Activated CD4-positive, alpha-beta T cell treated with anti-CD3 and anti-CD28 coated beads, Interleukin-2, amount 10 ng/mL, durations not matched to agents 7 days and 5 days (primary cell): ENCODE measurements around the gene PLET1. TPM values are rescaled to one million over a fixed set of nuclear protein-coding genes. Genes with fewer than 3 reads are reported as not detected.
A peak's percentile ranks its signal among the peaks of the same experiment; 100 is the strongest.
"Not testable (repeated sequence)": the region's sequence is repeated elsewhere in the genome, so short reads cannot be mapped to it uniquely, and the experiment has no call there.

Source experiments
- CTCF ChIA-PET: fragments of 350-600 bp; sonication (Branson Sonifier 250); formaldehyde crosslinking; loops from one replicate; lab custom pipeline; 2021; ENCODE audit warnings: antibody characterized with exemption; lab: Charles Lee
- POLR2A ChIA-PET: fragments of 350-600 bp; sonication (Branson Sonifier 250); formaldehyde crosslinking; loops from one replicate; lab custom pipeline; 2021; ENCODE audit warnings: antibody characterized with exemption; lab: Charles Lee
- DNase-seq: peaks from one replicate; pipeline ENCODE4 v3.0.0-alpha.2; 2020
- H3K27ac Mint-ChIP-seq: one replicate; pipeline ENCODE4 v1.8.0; 2021; ENCODE audit warnings: mild to moderate bottlenecking, moderate library complexity, mixed read lengths
- H3K27me3 Mint-ChIP-seq: one replicate; pipeline ENCODE4 v1.8.0; 2021; ENCODE audit warnings: mixed read lengths
- H3K36me3 Mint-ChIP-seq: one replicate; pipeline ENCODE4 v1.8.0; 2021; ENCODE audit warnings: low read depth, mixed read lengths
- H3K4me1 Mint-ChIP-seq: one replicate; pipeline ENCODE4 v1.8.0; 2021; ENCODE audit warnings: mixed read lengths
- H3K4me3 Mint-ChIP-seq: one replicate; pipeline ENCODE4 v1.8.0; 2021; ENCODE audit warnings: mild to moderate bottlenecking, moderate library complexity, mixed read lengths
- H3K9me3 Mint-ChIP-seq: one replicate; pipeline ENCODE4 v1.8.0; 2021; ENCODE audit warnings: mixed read lengths
- total RNA-seq, 2 experiments: library from RNA; stranded (reverse); gene quantifications; one replicate each; pipeline ENCODE4 v1.2.3, GENCODE V29; 2021

Gene PLET1
- total RNA-seq, 2 experiments from 2014 or later = not detected

DNA sequence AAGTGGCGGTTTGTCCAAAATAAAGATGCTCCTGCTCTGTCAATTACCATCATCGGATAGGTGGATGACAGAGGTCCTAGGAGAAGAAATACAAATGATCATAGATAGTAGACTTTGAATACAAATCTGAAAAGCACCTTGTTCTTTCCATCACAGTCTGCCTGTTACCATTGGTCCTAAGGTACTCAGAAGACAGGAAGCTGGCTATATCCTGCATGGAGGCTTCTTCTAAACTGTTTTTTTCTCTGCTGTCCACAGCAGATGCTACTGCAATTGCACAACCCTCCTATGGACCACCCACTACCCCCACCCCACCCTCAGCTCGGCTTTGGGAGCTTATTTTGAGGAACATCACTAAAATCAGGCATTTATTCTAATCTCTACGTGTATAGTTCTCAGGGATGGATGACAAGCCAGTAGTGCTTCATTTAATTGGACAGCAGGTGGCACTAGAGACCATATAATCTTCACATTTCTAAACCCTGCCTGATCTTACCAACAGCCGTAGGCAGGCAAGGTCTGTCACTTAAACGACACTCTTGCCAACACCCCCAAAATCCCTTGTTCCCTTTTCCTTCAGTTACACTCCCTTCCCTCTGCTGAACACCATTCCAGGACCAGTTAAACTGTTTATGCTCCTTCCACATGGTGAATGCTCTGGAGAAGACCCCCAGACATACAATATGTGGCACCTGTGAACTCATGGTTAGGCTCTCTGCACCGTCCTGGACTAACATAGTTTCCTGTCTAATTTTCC, 41.0 kb downstream of the PLET1 start:
- Mint-ChIP-seq H3K27ac (peak overlapping the region; percentile 41), H3K4me3 (no peak overlapping the region), H3K4me1 (peaks cover 7% of the 10 kb centered on the region), H3K27me3 (peaks cover 9% of the 10 kb centered on the region), H3K36me3 (no peaks in the 10 kb centered on the region), H3K9me3 (no peaks in the 10 kb centered on the region)
- peak; percentile 67 for DNase-seq
- ChIA-PET CTCF (interaction anchor here (0.6 to 2.0 kb wide), 5 partner anchors 32 to 1070 kb away, joined by 3 to 21 read pairs (median 3); no protein-coding TSS in a partner anchor), POLR2A (no interaction called here)

DNA sequence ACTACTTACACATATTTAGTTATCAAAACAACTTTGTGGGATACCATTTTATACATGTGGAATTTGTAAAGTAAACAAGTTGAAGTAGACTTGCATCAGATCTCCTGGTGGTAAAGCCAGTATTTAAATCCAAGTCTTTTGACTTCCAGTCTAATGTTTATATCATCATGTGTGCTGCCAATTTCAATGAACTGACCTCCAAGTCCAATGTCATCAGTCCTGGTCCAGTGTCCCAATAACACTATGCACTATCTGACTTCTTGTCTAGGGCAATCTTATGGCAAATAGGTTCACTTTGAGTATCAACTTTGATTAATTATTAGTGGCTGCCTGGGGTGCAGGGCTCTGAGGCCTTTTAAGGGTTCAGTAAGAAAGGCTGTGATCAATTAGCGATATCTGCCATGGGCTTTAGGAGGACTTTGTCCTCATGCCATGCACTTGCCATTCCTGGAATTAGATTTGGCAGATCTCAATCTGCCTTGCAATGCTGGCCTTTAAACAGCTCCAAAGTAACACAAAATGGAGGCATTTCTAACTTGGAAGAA, 44.0 kb downstream of the PLET1 start:
- ChIA-PET POLR2A (no interaction called here), CTCF (interaction anchor here (0.7 kb wide), 1 partner anchor 530 kb away, joined by 4 read pairs; no protein-coding TSS in a partner anchor)
- Mint-ChIP-seq H3K36me3 (no peaks in the 10 kb centered on the region), H3K4me1 (peaks cover 11% of the 10 kb centered on the region), H3K27ac (no peak overlapping the region), H3K4me3 (no peak overlapping the region), H3K27me3 (peaks cover 2% of the 10 kb centered on the region), H3K9me3 (no peaks in the 10 kb centered on the region)
- DNase-seq = no peak

DNA sequence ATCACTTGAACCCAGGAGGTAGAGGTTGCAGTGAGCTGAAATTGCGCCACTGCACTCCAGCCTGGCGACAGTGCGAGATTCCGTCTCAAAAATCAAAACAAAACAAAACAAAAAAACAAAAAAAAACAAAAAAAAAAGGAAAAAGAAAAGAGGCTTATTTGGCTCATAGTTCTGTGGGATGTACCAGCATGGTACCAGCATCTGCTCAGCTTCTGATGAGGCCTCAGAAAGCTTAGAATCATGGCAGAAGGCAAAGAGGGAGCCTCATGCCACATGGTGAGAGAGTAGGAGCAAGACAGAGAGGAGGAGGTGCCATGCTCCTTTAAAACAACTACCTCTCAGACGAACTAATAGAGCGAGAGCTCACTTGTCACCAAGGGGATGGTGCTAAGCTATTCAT, 45.0 kb downstream of the PLET1 start:
- peaks cover 19% of the 10 kb centered on the region for H3K4me1 Mint-ChIP-seq
- CTCF ChIA-PET = interaction anchor here (0.6 to 1.4 kb wide), 4 partner anchors 13 to 296 kb away, joined by 3 to 6 read pairs (median 4); no protein-coding TSS in a partner anchor
- no peak overlapping the region for H3K27ac Mint-ChIP-seq
- H3K4me3 Mint-ChIP-seq = no peak overlapping the region
- H3K9me3 Mint-ChIP-seq = no peaks in the 10 kb centered on the region
- peaks cover 5% of the 10 kb centered on the region for H3K27me3 Mint-ChIP-seq
- DNase-seq = no peak
- POLR2A ChIA-PET = no interaction called here
- no peaks in the 10 kb centered on the region for H3K36me3 Mint-ChIP-seq

DNA sequence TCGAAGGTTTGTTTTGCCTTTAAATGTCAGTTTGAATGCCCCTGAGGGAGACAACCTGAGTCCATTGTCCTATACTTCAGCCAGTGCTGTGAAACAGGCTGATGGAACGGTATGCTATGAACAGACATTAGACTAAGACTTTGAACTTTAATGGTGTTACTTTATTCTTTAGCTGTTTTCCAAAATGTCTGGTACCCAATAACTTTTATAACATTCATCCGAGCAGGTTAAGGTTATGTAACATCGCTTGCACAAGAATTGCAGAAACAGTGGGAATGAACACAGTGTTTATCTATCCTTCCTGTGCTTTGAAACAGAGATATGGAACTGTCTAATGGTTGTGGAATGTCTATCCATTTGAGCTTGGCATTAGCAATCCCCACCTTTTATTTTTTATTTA, 46.9 kb downstream of the PLET1 start:
- H3K36me3 Mint-ChIP-seq = no peaks in the 10 kb centered on the region
- H3K9me3 Mint-ChIP-seq = no peaks in the 10 kb centered on the region
- H3K4me1 Mint-ChIP-seq = peaks cover 12% of the 10 kb centered on the region
- no peak overlapping the region for H3K4me3 Mint-ChIP-seq
- ChIA-PET CTCF (interaction anchor here (0.8 kb wide), 1 partner anchor 67 kb away, joined by 3 read pairs; no protein-coding TSS in a partner anchor), POLR2A (no interaction called here)
- peaks cover 10% of the 10 kb centered on the region for H3K27me3 Mint-ChIP-seq
- H3K27ac Mint-ChIP-seq = no peak overlapping the region
- DNase-seq = no peak

DNA sequence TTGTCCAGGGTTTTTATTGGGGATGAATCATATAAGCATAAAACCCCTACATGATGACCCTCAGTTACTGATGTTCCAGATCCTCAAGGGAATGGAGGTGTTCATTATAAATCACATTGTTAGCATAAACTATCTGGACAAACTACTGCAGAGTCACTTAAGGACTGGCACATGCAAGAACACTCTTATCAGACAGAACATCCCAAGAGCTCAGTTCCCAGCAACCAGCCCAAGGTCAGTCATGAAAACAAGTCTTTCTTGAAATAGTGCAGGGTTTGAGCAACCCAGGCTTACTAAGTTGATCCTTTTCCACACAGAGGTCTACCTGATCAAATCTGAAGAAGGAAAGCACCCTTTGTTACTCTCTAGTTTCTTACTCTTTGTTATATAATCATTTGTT, 48.0 kb downstream of the PLET1 start:
- no peak for DNase-seq
- H3K4me1 Mint-ChIP-seq = peaks cover 12% of the 10 kb centered on the region
- no peak overlapping the region for H3K4me3 Mint-ChIP-seq
- H3K36me3 Mint-ChIP-seq = no peaks in the 10 kb centered on the region
- H3K27ac Mint-ChIP-seq = no peak overlapping the region
- H3K9me3 Mint-ChIP-seq = no peaks in the 10 kb centered on the region
- H3K27me3 Mint-ChIP-seq = peaks cover 10% of the 10 kb centered on the region
- POLR2A ChIA-PET = no interaction called here
- CTCF ChIA-PET = interaction anchor here (1.2 kb wide), 1 partner anchor 67 kb away, joined by 3 read pairs; no protein-coding TSS in a partner anchor

DNA sequence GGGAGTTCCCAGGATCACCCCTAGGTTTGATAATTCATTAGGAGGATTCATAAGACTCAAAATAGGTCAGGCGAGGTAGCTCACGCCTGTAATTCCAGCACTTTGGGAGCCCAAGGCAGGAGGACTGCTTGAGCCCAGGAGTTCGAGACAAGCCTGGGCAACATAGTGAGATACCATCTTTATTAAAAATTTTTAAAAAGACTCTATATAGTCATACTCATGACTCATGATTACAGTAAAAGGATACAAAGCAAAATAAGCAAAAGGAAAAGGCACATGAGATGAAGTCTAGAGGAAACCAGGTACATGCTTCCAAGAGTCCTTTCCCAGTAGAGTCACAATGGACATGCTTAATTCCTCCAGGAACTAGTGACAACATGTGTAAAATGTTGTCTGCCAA, 48.4 kb downstream of the PLET1 start:
- no peak for DNase-seq
- H3K36me3 Mint-ChIP-seq = no peaks in the 10 kb centered on the region
- ChIA-PET CTCF (interaction anchor here (0.6 to 1.2 kb wide), 2 partner anchors 68 to 93 kb away, joined by 3 to 4 read pairs; no protein-coding TSS in a partner anchor), POLR2A (no interaction called here)
- H3K4me1 Mint-ChIP-seq = peaks cover 12% of the 10 kb centered on the region
- H3K9me3 Mint-ChIP-seq = no peaks in the 10 kb centered on the region
- H3K27ac Mint-ChIP-seq = no peak overlapping the region
- no peak overlapping the region for H3K4me3 Mint-ChIP-seq
- H3K27me3 Mint-ChIP-seq = peaks cover 10% of the 10 kb centered on the region

DNA sequence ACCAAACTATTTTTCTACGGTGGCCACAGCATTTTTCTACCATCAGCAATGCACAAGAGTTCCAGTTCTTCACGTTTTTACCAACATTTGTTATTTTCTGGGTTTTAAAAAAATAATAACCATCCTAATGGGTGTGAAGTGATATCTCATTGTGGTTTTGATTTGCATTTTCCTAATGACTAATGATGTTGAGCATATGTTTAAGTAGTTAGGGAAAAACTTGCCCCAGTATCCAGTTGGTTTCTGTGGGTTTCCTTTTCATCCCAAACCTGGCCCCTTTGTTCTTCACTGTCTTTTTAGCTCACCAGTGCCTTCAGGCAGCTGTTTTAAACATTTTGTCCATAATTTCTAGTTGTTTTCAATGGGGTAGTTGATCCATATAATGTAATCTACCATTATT, 49.1 kb downstream of the PLET1 start:
- Mint-ChIP-seq H3K36me3 (no peaks in the 10 kb centered on the region), H3K27ac (no peak overlapping the region), H3K4me3 (no peak overlapping the region), H3K27me3 (peaks cover 10% of the 10 kb centered on the region), H3K4me1 (peaks cover 12% of the 10 kb centered on the region), H3K9me3 (no peaks in the 10 kb centered on the region)
- ChIA-PET CTCF (interaction anchor here (0.6 to 1.2 kb wide), 2 partner anchors 68 to 92 kb away, joined by 3 to 4 read pairs; no protein-coding TSS in a partner anchor), POLR2A (no interaction called here)
- no peak for DNase-seq

DNA sequence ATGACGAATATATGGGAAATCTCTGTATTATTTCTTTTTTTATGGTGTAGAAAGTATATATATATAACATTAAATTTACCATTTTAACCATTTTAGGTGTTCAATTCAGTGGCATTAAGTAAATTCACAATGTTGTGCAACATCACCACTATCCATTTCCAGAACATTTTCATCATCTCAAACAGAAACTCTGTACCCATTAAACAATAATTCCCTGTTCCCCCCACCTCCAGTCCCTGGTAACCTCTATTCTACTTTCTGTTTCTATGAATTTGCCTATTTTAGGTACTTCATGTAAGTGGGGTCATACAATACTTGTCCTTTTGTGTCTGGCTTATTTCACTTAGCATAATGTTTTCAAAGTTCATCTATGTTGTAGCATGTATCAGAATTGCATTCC, 49.8 kb downstream of the PLET1 start:
- CTCF ChIA-PET = no interaction called here
- POLR2A ChIA-PET = no interaction called here
- no peaks in the 10 kb centered on the region for H3K36me3 Mint-ChIP-seq

DNA sequence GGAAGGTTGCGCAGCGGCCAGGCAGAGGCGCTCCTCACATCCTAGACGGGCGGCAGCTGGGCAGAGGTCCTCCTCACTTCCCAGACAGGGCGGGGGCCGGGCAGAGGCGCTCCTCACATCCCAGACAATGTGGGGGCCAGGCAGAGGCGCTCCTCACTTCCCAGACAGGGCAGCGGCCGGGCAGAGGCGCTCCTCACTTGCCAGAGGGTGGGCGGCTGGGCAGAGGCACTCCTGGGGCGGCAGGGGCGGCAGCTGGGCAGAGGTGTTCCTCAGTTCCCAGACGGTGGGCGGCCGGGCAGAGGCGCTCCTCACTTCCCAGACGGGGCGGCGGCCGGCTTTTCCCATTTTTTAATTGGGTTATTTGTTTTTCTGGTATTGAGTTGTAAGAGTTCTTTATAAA, 54.6 kb downstream of the PLET1 start:
- CTCF ChIA-PET = no interaction called here
- H3K36me3 Mint-ChIP-seq = no peaks in the 10 kb centered on the region
- no peak overlapping the region for H3K4me3 Mint-ChIP-seq
- POLR2A ChIA-PET = no interaction called here
- H3K4me1 Mint-ChIP-seq = peaks cover 2% of the 10 kb centered on the region
- DNase-seq = no peak
- H3K27me3 Mint-ChIP-seq = peaks cover 7% of the 10 kb centered on the region
- no peak overlapping the region for H3K27ac Mint-ChIP-seq
- H3K9me3 Mint-ChIP-seq = no peaks in the 10 kb centered on the region

More for the DNA sequence above, 49.8 kb downstream of the PLET1 start:
- Mint-ChIP-seq H3K9me3 (no peaks in the 10 kb centered on the region), H3K27me3 (peaks cover 7% of the 10 kb centered on the region), H3K27ac (no peak overlapping the region), H3K4me3 (no peak overlapping the region), H3K4me1 (peaks cover 12% of the 10 kb centered on the region)
- no peak for DNase-seq

DNA sequence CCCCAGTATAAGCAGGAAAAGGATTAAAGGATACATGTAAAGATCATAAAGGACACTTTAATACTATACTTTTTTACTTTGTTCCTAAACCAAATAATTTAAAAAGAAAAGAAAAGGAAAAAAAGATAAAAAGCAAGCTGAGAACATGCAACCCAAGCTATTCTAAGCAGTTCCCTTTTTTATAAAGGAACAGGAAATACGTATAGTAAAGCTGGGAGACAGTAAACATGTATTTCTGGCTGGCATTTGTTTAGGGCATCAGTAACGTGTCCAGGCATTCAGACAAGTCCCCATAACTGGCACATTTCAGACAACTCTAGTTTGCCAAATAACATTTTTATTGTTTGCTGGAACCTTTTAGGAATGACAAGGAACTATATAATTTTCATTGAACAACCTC, 60.4 kb downstream of the PLET1 start:
- H3K27me3 Mint-ChIP-seq = peaks cover 7% of the 10 kb centered on the region
- CTCF ChIA-PET = no interaction called here
- no peak overlapping the region for H3K4me3 Mint-ChIP-seq
- no peak overlapping the region for H3K27ac Mint-ChIP-seq
- no peaks in the 10 kb centered on the region for H3K4me1 Mint-ChIP-seq
- no peaks in the 10 kb centered on the region for H3K36me3 Mint-ChIP-seq
- no peaks in the 10 kb centered on the region for H3K9me3 Mint-ChIP-seq
- DNase-seq = no peak
- POLR2A ChIA-PET = no interaction called here

DNA sequence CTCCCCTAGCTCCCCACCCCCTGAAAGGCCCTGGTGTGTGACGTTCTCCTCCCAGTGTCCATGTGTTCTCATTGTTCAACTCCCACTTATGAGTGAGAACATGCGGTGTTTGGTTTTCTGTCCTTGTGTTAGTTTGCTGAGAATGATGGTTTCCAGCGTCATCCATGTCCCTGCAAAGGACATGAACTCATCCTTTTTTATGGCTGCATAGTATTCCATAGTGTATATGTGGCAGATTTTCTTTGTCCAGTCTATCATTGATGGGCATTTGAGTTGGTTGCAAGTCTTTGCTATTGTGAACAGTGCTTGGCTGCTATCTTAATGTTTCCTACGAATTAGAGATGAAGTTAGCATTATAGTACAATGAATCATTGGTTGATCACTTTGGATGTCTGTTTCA, 61.6 kb downstream of the PLET1 start:
- CTCF ChIA-PET, H3K27me3 Mint-ChIP-seq, H3K4me1 Mint-ChIP-seq, POLR2A ChIA-PET, H3K9me3 Mint-ChIP-seq, H3K4me3 Mint-ChIP-seq, DNase-seq, H3K27ac Mint-ChIP-seq, H3K36me3 Mint-ChIP-seq: not testable (repeated sequence)
